Stomach (tissue), 9 donors: ENCODE measurements around the gene NDFIP2. TPM values are rescaled to one million over a fixed set of nuclear protein-coding genes. Genes with fewer than 3 reads are reported as not detected.

Experiments
- DNase-seq, 2 donors: peaks; one replicate each; pipeline versions ENCODE4 v3.0.0 to v3.0.0-alpha.2; 2013 to 2019
- H3K27ac ChIP-seq, 5 donors: fragments of 200-600 bp in 4 of 5; sonication (generic) in 4 of 5; one replicate each; pipeline ENCODE4 v1.5.1; 2013 to 2019; ENCODE audit warnings: mild to moderate bottlenecking in 1 of 5, moderate library complexity in 1 of 5
- H3K27me3 ChIP-seq, 3 donors: fragments of 200-600 bp; sonication (generic); one replicate each; pipeline ENCODE4 v1.5.1; 2017 to 2019; ENCODE audit warnings: mixed run types in 1 of 3
- H3K36me3 ChIP-seq, 4 donors: fragments of 200-600 bp; sonication (generic); 1 replicate in 3 of 4; 2 replicates in 1 of 4; pipeline ENCODE4 v1.5.1; 2016 to 2019
- H3K4me1 ChIP-seq, 4 donors: fragments of 200-600 bp; sonication (generic); one replicate each; pipeline ENCODE4 v1.5.1; 2016 to 2019
- H3K4me3 ChIP-seq, 4 donors: fragments of 200-600 bp; sonication (generic) in 3 of 4; one replicate each; pipeline ENCODE4 v1.5.1; 2016 to 2019; ENCODE audit warnings: mild to moderate bottlenecking in 1 of 4
- H3K9me3 ChIP-seq, 4 donors: fragments of 200-600 bp; sonication (generic); one replicate each; pipeline ENCODE4 v1.5.1; 2016 to 2019
- EP300 ChIP-seq: sonication (generic); formaldehyde crosslinking; IDR thresholded peaks from one replicate; pipeline ENCODE4 v1.6.1; 2017; ENCODE audit warnings: antibody characterized with exemption
- POLR2A ChIP-seq, 4 donors: fragments of 450-650 bp; IDR thresholded peaks; one replicate each; pipeline ENCODE4 v1.6.1; 2016; ENCODE audit warnings: antibody characterized with exemption in 4 of 4, control low read depth in 2 of 4, mild to moderate bottlenecking in 1 of 4, moderate library complexity in 1 of 4
- POLR2AphosphoS5 ChIP-seq, 3 donors: sonication (generic); formaldehyde crosslinking; IDR thresholded peaks; one replicate each; pipeline ENCODE4 v1.6.1; 2016; ENCODE audit warnings: antibody characterized with exemption in 3 of 3
- WGBS, 5 donors: extraction: QIAGEN DNeasy Blood & Tissue Kit in 3 of 5; methylation state at CpG; one replicate each; pipeline versions ENCODE4 v1.1.5 to v1.1.7; 2013 to 2018; 5-methylcytosine and 5-hydroxymethylcytosine counted together
- intact Hi-C: fragments of 100-400 bp; cut with DNase I; formaldehyde crosslinking; loops from one replicate; pipeline ENCODE4 v1.15.1; 2023; ENCODE audit warnings: low total_unique reads
- polyA plus RNA-seq, 3 donors: library from polyadenylated mRNA; stranded (reverse); fragments of 200-250 nt; gene quantifications; one replicate each; pipeline ENCODE4 v1.2.3, GENCODE V29; 2013
- total RNA-seq, 5 donors: library from RNA; depleted of rRNA; stranded (reverse); fragments of >200 nt; gene quantifications; one replicate each; pipeline versions ENCODE4 v1.1.0 to v1.2.3, GENCODE V29; 2014 to 2016
- TF ChIP-seq, protein P1 (sequence below), 7 experiments: fragments of 450-650 bp in 4 of 7; fragments of 200-600 bp in 3 of 7; sonication (generic) in 3 of 7; IDR thresholded peaks; one replicate each; pipeline ENCODE4 v1.5.1; 2016 to 2019; ENCODE audit warnings: antibody characterized with exemption in 7 of 7, control low read depth in 2 of 7, mild to moderate bottlenecking in 1 of 7
- donor health status: healthy with polysubstance abuse.
- donor health status: Bipolar disorder and iron deficiency.
- donor health status: healthy.

Gene NDFIP2
- total and polyA plus RNA-seq, 8 donors = 2.9 to 56.5 (median 14.7) TPM

DNA sequence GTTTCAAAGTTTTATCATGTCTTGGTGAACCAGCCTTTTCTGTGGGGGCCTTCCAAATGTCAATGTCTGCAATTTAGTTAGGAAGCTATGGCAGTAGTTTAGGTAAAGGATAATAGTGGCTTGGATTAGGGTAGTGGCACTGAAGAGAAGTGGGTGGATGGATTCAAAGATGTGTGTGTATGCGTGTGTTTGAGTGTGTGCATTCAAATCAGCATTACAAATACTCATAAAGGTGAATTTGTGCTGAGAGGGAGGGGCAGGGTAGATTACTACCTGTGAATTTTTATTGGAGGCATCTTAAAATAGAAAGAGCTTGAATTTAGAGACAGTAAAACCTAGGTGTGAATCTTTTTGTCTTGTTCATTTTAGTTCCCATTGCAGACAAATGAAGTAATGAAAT, 16.9 kb downstream of the NDFIP2 start:
- WGBS, 5 donors = 88 to 100% (median 94%) methylated on average over 1 of the region's 1 CpG
- Histone ChIP-seq H3K27me3 (no peaks in the 10 kb centered on the region), H3K9me3 (no peaks in the 10 kb centered on the region), H3K27ac (no peak overlapping the region), H3K4me3 (no peak overlapping the region), H3K4me1 (peaks cover 0 to 22% (median 5%) of the 10 kb centered on the region in 4 donors), H3K36me3 (no peaks in the 10 kb centered on the region)
- no peak for DNase-seq
- intact Hi-C loops = no loop called here
- TF ChIP-seq POLR2A (IDR thresholded peaks at IDR 0.05) (no peak), EP300 (no peak), POLR2AphosphoS5 (IDR thresholded peaks at IDR 0.05) (no peak)
- TF ChIP-seq, protein P1, sequence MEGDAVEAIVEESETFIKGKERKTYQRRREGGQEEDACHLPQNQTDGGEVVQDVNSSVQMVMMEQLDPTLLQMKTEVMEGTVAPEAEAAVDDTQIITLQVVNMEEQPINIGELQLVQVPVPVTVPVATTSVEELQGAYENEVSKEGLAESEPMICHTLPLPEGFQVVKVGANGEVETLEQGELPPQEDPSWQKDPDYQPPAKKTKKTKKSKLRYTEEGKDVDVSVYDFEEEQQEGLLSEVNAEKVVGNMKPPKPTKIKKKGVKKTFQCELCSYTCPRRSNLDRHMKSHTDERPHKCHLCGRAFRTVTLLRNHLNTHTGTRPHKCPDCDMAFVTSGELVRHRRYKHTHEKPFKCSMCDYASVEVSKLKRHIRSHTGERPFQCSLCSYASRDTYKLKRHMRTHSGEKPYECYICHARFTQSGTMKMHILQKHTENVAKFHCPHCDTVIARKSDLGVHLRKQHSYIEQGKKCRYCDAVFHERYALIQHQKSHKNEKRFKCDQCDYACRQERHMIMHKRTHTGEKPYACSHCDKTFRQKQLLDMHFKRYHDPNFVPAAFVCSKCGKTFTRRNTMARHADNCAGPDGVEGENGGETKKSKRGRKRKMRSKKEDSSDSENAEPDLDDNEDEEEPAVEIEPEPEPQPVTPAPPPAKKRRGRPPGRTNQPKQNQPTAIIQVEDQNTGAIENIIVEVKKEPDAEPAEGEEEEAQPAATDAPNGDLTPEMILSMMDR (IDR thresholded peaks at IDR 0.05) = no peak

DNA sequence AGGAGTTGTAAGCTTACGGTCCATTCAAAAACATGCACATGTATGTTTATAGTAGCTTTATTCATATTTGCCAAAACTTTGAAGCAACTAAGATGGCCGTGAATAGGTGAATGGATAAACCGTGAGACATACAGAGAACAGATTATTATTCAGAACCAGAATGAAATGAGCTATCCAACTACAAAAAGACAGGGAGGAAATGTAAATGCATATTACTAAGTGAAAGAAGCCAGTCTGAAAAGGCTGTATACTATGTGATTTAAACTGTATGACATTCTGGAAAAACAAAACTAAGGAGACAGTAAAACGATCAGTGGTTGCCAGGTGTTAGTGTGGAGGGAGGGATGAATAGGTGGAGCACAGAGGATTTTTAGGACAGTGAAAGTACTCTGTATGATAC, 19.9 kb downstream of the NDFIP2 start:
- intact Hi-C loops = no loop called here
- no peaks in the 10 kb centered on the region for H3K9me3 ChIP-seq
- TF ChIP-seq POLR2AphosphoS5 (IDR thresholded peaks at IDR 0.05) = no peak
- TF ChIP-seq, protein P1 (IDR thresholded peaks at IDR 0.05) = no peak
- no peak for TF ChIP-seq EP300
- no peak for TF ChIP-seq POLR2A (IDR thresholded peaks at IDR 0.05)
- H3K4me1 ChIP-seq = peaks cover 0 to 19% (median 9%) of the 10 kb centered on the region in 4 donors
- no peaks in the 10 kb centered on the region for H3K36me3 ChIP-seq
- DNase-seq = no peak
- WGBS, 5 donors = 91 to 96% (median 94%) methylated on average over 4 of the region's 4 CpGs
- H3K27ac ChIP-seq = no peak overlapping the region
- H3K4me3 ChIP-seq = no peak overlapping the region
- H3K27me3 ChIP-seq = no peaks in the 10 kb centered on the region

DNA sequence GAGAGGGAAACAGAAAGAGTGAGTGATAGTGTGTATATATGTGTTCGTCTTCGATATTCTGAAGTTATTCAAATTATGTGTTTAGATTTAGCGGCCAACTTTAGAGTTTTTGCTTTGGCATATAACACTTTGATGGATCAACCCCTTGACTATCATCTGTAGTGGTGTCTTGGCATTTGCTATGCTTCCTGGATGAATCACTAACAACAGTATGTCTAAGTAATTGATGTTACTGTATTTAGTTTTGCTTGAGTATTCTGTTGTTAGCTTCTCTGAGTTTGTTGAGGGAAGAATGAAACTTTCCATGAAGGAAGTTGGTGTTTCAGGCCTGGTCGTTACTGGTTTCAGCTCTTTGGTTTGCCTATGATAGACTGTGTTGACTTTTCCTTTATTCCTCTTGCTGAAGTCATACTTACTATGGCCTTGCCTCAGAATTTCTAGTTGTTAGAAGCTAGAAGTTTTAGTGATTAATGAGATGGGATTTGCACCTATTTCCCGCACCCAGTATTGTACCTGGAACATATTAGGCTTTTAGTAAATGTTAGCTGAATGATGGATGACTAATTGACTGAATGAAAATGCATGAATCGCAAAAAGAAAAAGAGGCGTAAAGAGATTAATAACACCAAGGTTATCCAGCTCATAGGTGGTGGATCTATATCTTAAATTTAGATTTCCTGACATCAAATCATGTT, 20.7 kb downstream of the NDFIP2 start:
- no peak overlapping the region for H3K27ac ChIP-seq
- H3K4me1 ChIP-seq = peaks cover 0 to 19% (median 7%) of the 10 kb centered on the region in 4 donors
- H3K9me3 ChIP-seq = no peaks in the 10 kb centered on the region
- no peak overlapping the region for H3K4me3 ChIP-seq
- DNase-seq = peak in 1 of 2 donors; percentile 18
- intact Hi-C loops = no loop called here
- H3K27me3 ChIP-seq = no peaks in the 10 kb centered on the region
- H3K36me3 ChIP-seq = no peaks in the 10 kb centered on the region
- no peak for TF ChIP-seq EP300
- TF ChIP-seq, protein P1 (IDR thresholded peaks at IDR 0.05) = no peak
- TF ChIP-seq POLR2AphosphoS5 (IDR thresholded peaks at IDR 0.05) = no peak
- TF ChIP-seq POLR2A (IDR thresholded peaks at IDR 0.05) = no peak
- 81 to 88% (median 83%) methylated on average over 7 of the region's 7 CpGs for WGBS, 5 donors

DNA sequence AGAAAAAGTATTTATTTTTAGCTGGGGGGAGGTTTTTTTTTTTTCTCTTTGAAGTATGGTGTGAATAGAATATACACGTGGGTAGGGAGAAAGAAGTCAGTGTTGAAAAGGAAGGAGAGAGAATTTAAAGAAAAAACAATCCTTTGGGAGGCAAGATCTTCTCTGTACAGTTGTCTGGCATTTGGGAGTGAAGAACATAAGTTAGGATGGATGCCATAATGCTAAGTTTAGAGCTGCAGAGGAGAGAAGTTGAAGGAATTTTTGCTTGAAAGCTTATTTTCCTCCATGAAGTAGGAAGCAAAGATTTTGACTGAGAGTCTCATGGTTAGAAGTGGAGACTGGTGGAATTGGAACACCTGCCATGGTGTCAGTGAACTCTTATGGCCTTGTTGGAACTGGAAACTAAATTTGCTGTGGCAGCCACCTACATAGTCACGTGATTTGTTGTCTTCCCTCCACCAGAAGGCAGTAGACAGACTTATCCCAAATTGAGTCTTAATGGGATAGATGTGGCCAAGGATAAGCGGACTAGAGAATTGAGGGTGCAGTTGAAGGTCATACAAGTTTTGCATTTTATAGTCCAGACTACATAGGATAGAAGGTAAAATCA, 22.0 kb downstream of the NDFIP2 start:
- DNase-seq = no peak
- no peak overlapping the region for H3K4me3 ChIP-seq
- TF ChIP-seq, protein P1 (IDR thresholded peaks at IDR 0.05) = no peak
- TF ChIP-seq POLR2AphosphoS5 (IDR thresholded peaks at IDR 0.05) (no peak), EP300 (no peak), POLR2A (IDR thresholded peaks at IDR 0.05) (no peak)
- no peaks in the 10 kb centered on the region for H3K27me3 ChIP-seq
- H3K9me3 ChIP-seq = no peaks in the 10 kb centered on the region
- WGBS, 5 donors = 68 to 86% (median 79%) methylated on average over 3 of the region's 3 CpGs
- peaks cover 0 to 19% (median 4%) of the 10 kb centered on the region in 4 donors for H3K4me1 ChIP-seq
- no peak overlapping the region for H3K27ac ChIP-seq
- intact Hi-C loops = no loop called here
- no peaks in the 10 kb centered on the region for H3K36me3 ChIP-seq
